ENCODE results near the gene FAAP24. TPM values are rescaled to one million over a fixed set of nuclear protein-coding genes. Genes with fewer than 3 reads are reported as not detected.
"Not testable (repeated sequence)": the region's sequence is repeated elsewhere in the genome, so short reads cannot be mapped to it uniquely, and the experiment has no call there.

Gene FAAP24
- total RNA-seq, 1 experiment from 2014 or later: 6.0 TPM

GRCh38 chr19:32977280-32977679 is 5.2 kb downstream of the FAAP24 start:
- no peak overlapping the region for H4K5ac ChIP-seq (ENCODE audit: insufficient read length, low read depth, low read length)
- H3K23ac ChIP-seq (ENCODE audit: insufficient read length, low read depth, low read length): no peak overlapping the region
- no peak overlapping the region for H2AFZ ChIP-seq (ENCODE audit: low read length)
- no peaks in the 10 kb centered on the region for H3K27me3 ChIP-seq (ENCODE audit: insufficient read depth, low read length)
- H3K27me3 Mint-ChIP-seq (ENCODE audit: low read depth): no peaks in the 10 kb centered on the region
- H2BK120ac ChIP-seq (ENCODE audit: low read depth, low read length, poor library complexity, severe bottlenecking): no peak overlapping the region
- H2BK12ac ChIP-seq (ENCODE audit: insufficient read length, low read depth, low read length): no peak overlapping the region
- DNase-seq: no peak
- no peak overlapping the region for H3T11ph ChIP-seq (ENCODE audit: low read length)
- H4K91ac ChIP-seq (ENCODE audit: insufficient read length, low read depth, low read length): no peak overlapping the region
- no peak overlapping the region for H4K8ac ChIP-seq (replicated peaks; ENCODE audit: insufficient read length, low read depth, low read length)
- peaks cover 0 to 3% of the 10 kb centered on the region in 2 experiments; a peak in 1 of 4 replicates for H3K4me1 Mint-ChIP-seq
- H3K9me3 Mint-ChIP-seq: no peaks in the 10 kb centered on the region
- H2AK5ac ChIP-seq (ENCODE audit: insufficient read length, low read length): no peak overlapping the region
- H3K18ac ChIP-seq (ENCODE audit: insufficient read length, low read depth, low read length): no peak overlapping the region
- H3K4ac ChIP-seq (ENCODE audit: low read depth, low read length): no peak overlapping the region
- no peak for TF ChIP-seq CTCF (conservative IDR thresholded peaks at IDR 0.05)
- WGBS (ENCODE audit: extremely low coverage, insufficient read length, low lambda C conversion rate): no CpG with 5 or more reads among the region's 7 CpGs
- H3K79me1 ChIP-seq (ENCODE audit: insufficient read depth, low read depth, low read length, poor library complexity, severe bottlenecking): no peaks in the 10 kb centered on the region
- H3K4me3 Mint-ChIP-seq: no peak overlapping the region; a peak in 1 of 5 replicates
- H3K4me2 ChIP-seq (ENCODE audit: insufficient read depth, insufficient read length, low read length): no peak overlapping the region
- no peak overlapping the region for H2BK20ac ChIP-seq (ENCODE audit: low read depth, low read length, poor library complexity, severe bottlenecking)
- no peak overlapping the region for H3K14ac ChIP-seq (ENCODE audit: insufficient read depth, low read length)
- H4K20me1 ChIP-seq (ENCODE audit: control insufficient read depth, insufficient read depth, insufficient read length): no peaks in the 10 kb centered on the region
- H3K4me1 ChIP-seq (ENCODE audit: insufficient read depth, low read length): no peaks in the 10 kb centered on the region
- H3K23me2 ChIP-seq (ENCODE audit: insufficient read length, low read depth, low read length, poor library complexity, severe bottlenecking): peaks cover under 1% of the 10 kb centered on the region
- H3K27ac ChIP-seq (ENCODE audit: insufficient read length, low read depth, low read length): no peak overlapping the region
- no peaks in the 10 kb centered on the region for H3K9me3 ChIP-seq (ENCODE audit: control insufficient read depth, low read depth, low read length)
- no peak overlapping the region for H3K9ac ChIP-seq (ENCODE audit: extremely low read depth, insufficient read length, low read length)
- H3K56ac ChIP-seq (ENCODE audit: insufficient read length, low read depth, low read length): no peak overlapping the region
- H2BK5ac ChIP-seq (ENCODE audit: insufficient read length, low read length): no peak overlapping the region
- H3K27ac Mint-ChIP-seq: no peak overlapping the region
- no peak overlapping the region for H2BK15ac ChIP-seq (ENCODE audit: low read depth, low read length)
- H3K79me2 ChIP-seq (ENCODE audit: insufficient read depth, low read length): no peaks in the 10 kb centered on the region
- peaks cover 7 to 54% (median 33%) of the 10 kb centered on the region in 3 experiments; a peak in 6 of 7 replicates for H3K36me3 Mint-ChIP-seq (ENCODE audit: insufficient read depth in 1 of 3, low read depth in 3 of 3)

- not testable (repeated sequence) for H3K79me2 ChIP-seq (ENCODE audit: insufficient read depth, low read length); H2BK20ac ChIP-seq (ENCODE audit: low read depth, low read length, poor library complexity, severe bottlenecking); H3K4me2 ChIP-seq (ENCODE audit: insufficient read depth, insufficient read length, low read length); H4K20me1 ChIP-seq (ENCODE audit: control insufficient read depth, insufficient read depth, insufficient read length); H3K27me3 Mint-ChIP-seq (ENCODE audit: low read depth); H4K5ac ChIP-seq (ENCODE audit: insufficient read length, low read depth, low read length); H3K18ac ChIP-seq (ENCODE audit: insufficient read length, low read depth, low read length); H3K9ac ChIP-seq (ENCODE audit: extremely low read depth, insufficient read length, low read length); H3K4me1 Mint-ChIP-seq; H2AK5ac ChIP-seq (ENCODE audit: insufficient read length, low read length); H3K4me1 ChIP-seq (ENCODE audit: insufficient read depth, low read length); H2BK12ac ChIP-seq (ENCODE audit: insufficient read length, low read depth, low read length); H3K9me3 Mint-ChIP-seq; H3K4ac ChIP-seq (ENCODE audit: low read depth, low read length); H2BK5ac ChIP-seq (ENCODE audit: insufficient read length, low read length); H3K23me2 ChIP-seq (ENCODE audit: insufficient read length, low read depth, low read length, poor library complexity, severe bottlenecking); H4K91ac ChIP-seq (ENCODE audit: insufficient read length, low read depth, low read length); H3T11ph ChIP-seq (ENCODE audit: low read length); H3K23ac ChIP-seq (ENCODE audit: insufficient read length, low read depth, low read length); H3K56ac ChIP-seq (ENCODE audit: insufficient read length, low read depth, low read length); H2BK120ac ChIP-seq (ENCODE audit: low read depth, low read length, poor library complexity, severe bottlenecking); H3K4me3 Mint-ChIP-seq; H3K79me1 ChIP-seq (ENCODE audit: insufficient read depth, low read depth, low read length, poor library complexity, severe bottlenecking); H3K14ac ChIP-seq (ENCODE audit: insufficient read depth, low read length); H3K9me3 ChIP-seq (ENCODE audit: control insufficient read depth, low read depth, low read length); H3K27ac ChIP-seq (ENCODE audit: insufficient read length, low read depth, low read length); H2BK15ac ChIP-seq (ENCODE audit: low read depth, low read length); H3K27ac Mint-ChIP-seq; DNase-seq; H4K8ac ChIP-seq (replicated peaks; ENCODE audit: insufficient read length, low read depth, low read length); H2AFZ ChIP-seq (ENCODE audit: low read length); H3K27me3 ChIP-seq (ENCODE audit: insufficient read depth, low read length)
- WGBS (ENCODE audit: extremely low coverage, insufficient read length, low lambda C conversion rate): no CpG with 5 or more reads among the region's 4 CpGs
- H3K36me3 Mint-ChIP-seq (ENCODE audit: insufficient read depth in 1 of 3, low read depth in 3 of 3): peaks cover 7 to 58% (median 37%) of the 10 kb centered on the region in 3 experiments; a peak in 6 of 7 replicates
Measured at GRCh38 chr19:32977813-32978212, 5.8 kb downstream of the FAAP24 start.

Measured in H9 (cell line).